Kidney epithelial cell (primary cell): ENCODE data around the gene PHF12. TPM values are rescaled to one million over a fixed set of nuclear protein-coding genes. Genes with fewer than 3 reads are reported as not detected.

Source experiments
- DNase-seq: peaks from one replicate; pipeline ENCODE4 v3.0.0-alpha.2; 2010; ENCODE audit warnings: low read depth
- H3K27me3 ChIP-seq: 2 replicates; pipeline ENCODE4 v1.6.0; 2011; ENCODE audit warnings: low read length; ENCODE audit not compliant: control insufficient read depth, insufficient read depth
- H3K36me3 ChIP-seq: 2 replicates; pipeline ENCODE4 v1.5.1; 2011; ENCODE audit warnings: low read length; ENCODE audit not compliant: control insufficient read depth, insufficient read depth
- H3K4me3 ChIP-seq: 2 replicates; pipeline ENCODE4 v1.5.1; 2011; ENCODE audit warnings: low read depth, mild to moderate bottlenecking, control low read depth, low read length
- CTCF ChIP-seq: IDR thresholded peaks from 2 replicates; pipeline ENCODE4 v1.5.1; 2011; ENCODE audit warnings: mild to moderate bottlenecking, moderate library complexity, low read length, control low read depth, inconsistent platforms; ENCODE audit not compliant: insufficient read depth, poor library complexity, severe bottlenecking
- total RNA-seq: library from RNA; depleted of rRNA; stranded (reverse); fragments of >200 nt; gene quantifications from 2 replicates; pipeline ENCODE4 v1.2.3, GENCODE V29; 2015

PHF12 gene
- 19.6 and 30.8 TPM in 2 replicates for total RNA-seq

DNA sequence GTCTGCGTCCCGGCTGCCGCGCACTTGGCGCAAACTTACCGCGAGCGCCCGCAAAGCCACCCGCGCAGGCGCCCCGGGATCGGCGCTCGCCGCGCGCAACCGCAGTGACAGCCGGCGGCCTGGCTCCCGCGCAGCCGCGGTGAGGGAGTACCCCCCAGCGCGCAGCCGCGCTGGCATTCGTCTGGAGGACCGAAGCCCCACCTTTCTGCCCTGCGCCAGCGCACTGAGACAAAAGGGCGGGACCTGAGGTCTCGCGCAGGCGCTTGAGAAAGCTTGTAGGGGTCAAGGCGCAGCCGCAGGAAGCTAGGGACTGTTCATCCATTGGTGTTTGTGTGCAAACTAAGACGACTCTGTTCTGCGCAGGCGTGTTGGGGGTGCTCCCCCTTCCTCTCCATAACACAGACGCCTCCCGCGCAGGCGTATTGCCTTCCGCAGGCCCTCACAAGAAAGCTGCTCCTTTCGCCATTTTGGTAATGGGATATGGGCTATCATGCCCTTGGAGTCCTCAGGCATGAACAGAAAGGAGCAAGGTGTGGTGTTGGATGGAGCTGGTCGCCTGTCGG lies at the start of gene PHF12:
Gene PHF12 (minus strand): TSS at position 91 of the 563 bp plus-strand sequence. CDS start 558 bp downstream, outside the sequence.
- no peak for TF ChIP-seq CTCF
- peak within 1 kb of the TSS; percentile 58 for H3K4me3 ChIP-seq
- H3K36me3 ChIP-seq: no peaks in the 10 kb centered on the region
- DNase-seq: peak; percentile 100
- no peaks in the 10 kb centered on the region for H3K27me3 ChIP-seq

DNA sequence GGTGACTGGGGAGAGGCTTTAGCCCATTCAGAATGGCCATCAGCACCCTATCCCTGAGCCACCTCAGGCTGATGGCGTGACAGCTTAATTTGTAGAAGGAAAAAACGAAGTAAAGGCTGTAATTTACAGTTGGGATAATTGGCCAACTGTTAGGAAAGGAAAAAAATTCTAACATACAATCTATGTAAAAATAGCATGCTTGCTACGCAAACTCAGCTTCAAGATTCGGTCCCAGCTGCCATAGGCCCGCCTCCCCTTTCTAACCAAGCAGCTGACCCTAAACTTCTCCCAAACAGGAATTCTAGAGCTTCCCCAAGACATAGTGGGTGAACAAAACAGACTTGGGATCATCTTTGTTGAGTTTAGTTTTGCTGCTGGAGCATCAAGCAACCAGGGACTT lies 49.7 kb upstream of the PHF12 start:
- peaks cover 75% of the 10 kb centered on the region for H3K27me3 ChIP-seq
- DNase-seq: no peak
- no peaks in the 10 kb centered on the region for H3K36me3 ChIP-seq
- no peak overlapping the region for H3K4me3 ChIP-seq
- no peak for TF ChIP-seq CTCF

DNA sequence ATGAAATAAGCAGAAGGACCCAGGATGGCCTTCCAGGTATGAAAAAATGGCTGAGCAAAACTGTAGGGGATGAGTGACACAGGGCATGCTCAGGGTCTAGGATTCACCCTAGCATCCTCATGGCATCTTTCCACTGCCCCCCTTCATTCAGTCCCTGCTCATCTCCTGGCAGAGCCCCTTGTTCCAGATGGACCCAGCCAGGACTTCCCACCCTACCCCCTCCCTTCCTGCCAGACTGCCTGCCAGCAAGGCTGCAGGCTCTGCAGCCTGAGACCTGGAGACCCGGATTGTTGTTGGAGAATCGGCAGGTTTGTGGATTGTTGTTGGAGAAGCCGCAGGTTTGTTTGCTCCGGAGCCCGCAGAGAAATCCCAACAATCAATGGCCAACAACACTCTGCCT lies 47.9 kb upstream of the PHF12 start:
- peaks cover 59% of the 10 kb centered on the region for H3K27me3 ChIP-seq
- H3K4me3 ChIP-seq: no peak overlapping the region
- no peaks in the 10 kb centered on the region for H3K36me3 ChIP-seq
- no peak for DNase-seq
- no peak for TF ChIP-seq CTCF

DNA sequence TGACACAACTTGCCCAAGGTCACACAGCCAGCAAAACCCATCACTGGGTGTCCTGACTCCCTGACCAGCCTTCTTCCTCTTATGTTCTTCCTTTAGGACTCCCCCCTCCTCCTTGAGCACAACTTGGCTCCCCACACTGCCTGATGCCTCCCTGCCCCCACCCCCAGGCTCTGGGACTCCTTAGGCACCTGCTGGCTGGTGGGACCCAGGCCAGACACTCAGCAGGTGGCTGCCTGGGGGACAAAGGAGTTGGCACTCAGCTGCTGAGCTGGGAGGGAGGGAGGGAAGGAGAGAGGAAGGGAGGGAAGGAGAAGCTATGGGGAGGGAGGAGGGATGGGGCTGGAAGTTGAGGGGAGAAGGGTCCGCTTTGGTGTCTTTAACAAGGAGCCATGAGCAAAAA lies 46.5 kb upstream of the PHF12 start:
- Histone ChIP-seq H3K4me3 (no peak overlapping the region), H3K36me3 (no peaks in the 10 kb centered on the region), H3K27me3 (peaks cover 46% of the 10 kb centered on the region)
- no peak for DNase-seq
- no peak for TF ChIP-seq CTCF

- no peak overlapping the region for H3K4me3 ChIP-seq
- DNase-seq: no peak
- no peak for TF ChIP-seq CTCF
- peaks cover 38% of the 10 kb centered on the region for H3K27me3 ChIP-seq
- no peaks in the 10 kb centered on the region for H3K36me3 ChIP-seq
Measured at GRCh38 chr17:28996554-28997096, 45.3 kb upstream of the PHF12 start.
